GM18909 (cell line): ENCODE results near the gene URB2.
A peak's percentile ranks its signal among the peaks of the same experiment; 100 is the strongest.
"Not testable (repeated sequence)": the region's sequence is repeated elsewhere in the genome, so short reads cannot be mapped to it uniquely, and the experiment has no call there.

Experiments used
- ATAC-seq: cut with Tn5 transposase; IDR thresholded peaks from one replicate; pipeline ENCODE4 v1.9.1; 2021; ENCODE audit warnings: mild to moderate bottlenecking; ENCODE audit not compliant: unreplicated experiment, poor library complexity

Gene URB2

DNA sequence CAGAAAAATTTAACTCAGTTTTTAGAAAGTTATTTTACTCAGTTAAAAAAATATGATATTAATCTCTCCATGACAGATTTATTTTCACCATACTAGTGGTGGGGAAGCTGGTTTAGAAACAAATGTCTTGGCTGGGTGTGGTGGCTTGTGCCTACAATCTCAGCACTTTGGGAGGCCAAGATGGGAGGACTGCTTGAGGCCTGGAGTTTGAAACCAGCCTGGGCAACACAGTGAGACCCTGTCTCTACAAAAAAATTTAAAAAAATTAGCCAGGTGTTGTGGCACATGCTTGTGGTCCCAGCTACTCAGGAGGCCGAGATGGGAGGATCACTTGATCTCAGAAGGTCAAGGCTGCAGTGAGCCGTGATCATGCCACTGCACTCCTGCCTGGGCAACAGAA is 17.5 kb upstream of the URB2 start:
- ATAC-seq = no peak

- ATAC-seq = no peak
These were observed 12.1 kb upstream of the URB2 start for GRCh38 chr1:229613938-229614337.

GRCh38 chr1:229614701-229615100 is 11.3 kb upstream of the URB2 start:
- no peak for ATAC-seq

- ATAC-seq = no peak
These were observed 8.5 kb upstream of the URB2 start for GRCh38 chr1:229617351-229618100.

GRCh38 chr1:229619002-229619401 is 7.0 kb upstream of the URB2 start:
- no peak for ATAC-seq

- ATAC-seq = no peak
These were observed 6.4 kb upstream of the URB2 start for GRCh38 chr1:229619614-229620013.

DNA sequence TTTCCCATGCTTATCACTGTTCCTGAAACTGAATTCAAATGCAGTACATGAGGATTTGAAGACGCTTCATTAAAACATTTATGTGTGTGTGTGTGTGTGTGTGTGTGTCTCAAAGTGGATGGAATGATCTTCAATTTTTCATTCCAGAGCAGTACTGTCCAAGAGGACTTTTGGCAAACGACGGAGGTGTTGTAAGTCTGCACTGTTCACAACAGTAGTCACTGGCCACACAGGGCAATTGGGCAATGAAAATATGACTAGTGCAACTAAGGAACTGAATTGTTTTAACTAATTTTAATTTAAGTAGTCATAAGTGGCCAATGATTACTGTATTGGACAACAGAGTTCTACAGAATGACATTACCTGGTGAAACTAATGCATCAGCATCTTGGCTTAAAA is 5.2 kb upstream of the URB2 start:
- no peak for ATAC-seq

GRCh38 chr1:229621663-229622062 is 4.4 kb upstream of the URB2 start:
- ATAC-seq = no peak

- not testable (repeated sequence) for ATAC-seq
These were observed 3.4 kb upstream of the URB2 start for GRCh38 chr1:229622641-229623120.

DNA sequence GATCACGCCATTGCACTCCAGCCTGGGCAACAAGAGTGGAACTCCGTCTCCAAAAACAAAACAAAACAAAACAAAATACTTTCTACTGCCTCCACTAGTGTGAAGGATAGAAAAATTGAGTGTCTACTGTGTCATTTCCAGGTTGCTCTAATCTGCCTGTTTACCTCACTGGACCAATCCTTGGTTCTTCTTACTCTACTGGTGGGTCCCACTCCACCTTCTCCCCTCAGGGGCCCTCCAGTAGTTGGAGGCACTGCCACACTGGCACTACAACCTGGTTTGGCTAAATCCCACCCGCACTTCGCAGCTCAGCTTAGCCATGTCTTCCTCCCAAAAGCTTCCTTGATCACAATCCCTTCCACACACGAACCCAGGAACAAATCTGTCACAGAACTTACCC is 2.8 kb upstream of the URB2 start:
- no peak for ATAC-seq

- ATAC-seq = no peak
These were observed 2.2 kb upstream of the URB2 start for GRCh38 chr1:229623838-229624237.

- ATAC-seq = no peak
These were observed 1.5 kb upstream of the URB2 start for GRCh38 chr1:229624521-229625070.

DNA sequence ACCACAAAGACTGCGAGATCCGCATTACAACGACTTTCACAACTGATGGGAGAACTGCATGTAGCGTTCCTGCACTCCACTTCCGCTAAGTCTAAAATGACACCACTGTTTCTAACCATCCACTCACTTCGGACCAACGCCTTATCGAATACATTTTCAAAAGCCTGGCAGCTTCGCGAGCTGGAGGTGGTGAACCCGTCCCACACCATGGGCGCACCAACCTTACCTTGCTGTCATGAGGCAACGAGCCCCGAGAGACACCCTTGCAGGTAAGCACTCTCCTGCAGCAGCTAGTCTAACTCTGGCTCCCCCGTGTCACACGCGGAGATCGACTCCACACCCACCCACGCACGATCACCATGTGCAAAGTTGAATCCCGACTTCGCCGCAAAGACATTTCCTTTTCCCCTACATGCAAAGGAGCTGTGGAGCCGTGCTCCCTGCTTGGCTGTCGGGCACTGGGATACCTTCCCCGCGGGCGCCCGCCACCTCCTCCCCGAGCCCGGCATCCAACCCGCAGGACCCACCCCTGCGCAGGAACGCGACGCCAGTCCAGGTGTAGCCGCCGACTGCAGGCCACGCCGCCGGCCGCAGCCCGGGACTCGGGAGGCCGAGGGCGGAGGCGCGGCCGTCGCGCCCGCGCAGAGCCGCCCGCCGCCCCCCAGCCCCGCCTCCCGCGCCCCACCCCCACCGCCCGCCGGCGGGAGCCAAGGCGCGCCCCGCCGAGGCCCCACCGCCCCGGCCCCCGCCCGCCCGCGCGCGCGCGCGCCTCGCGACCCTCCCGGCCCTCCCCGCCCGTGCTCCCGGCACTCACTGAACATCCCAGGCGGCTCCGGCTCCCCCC is 754 bp upstream of the URB2 start:
- peak; percentile 41 for ATAC-seq

- ATAC-seq = no peak
These were observed 956 bp downstream of the URB2 start for GRCh38 chr1:229627003-229627402.

DNA sequence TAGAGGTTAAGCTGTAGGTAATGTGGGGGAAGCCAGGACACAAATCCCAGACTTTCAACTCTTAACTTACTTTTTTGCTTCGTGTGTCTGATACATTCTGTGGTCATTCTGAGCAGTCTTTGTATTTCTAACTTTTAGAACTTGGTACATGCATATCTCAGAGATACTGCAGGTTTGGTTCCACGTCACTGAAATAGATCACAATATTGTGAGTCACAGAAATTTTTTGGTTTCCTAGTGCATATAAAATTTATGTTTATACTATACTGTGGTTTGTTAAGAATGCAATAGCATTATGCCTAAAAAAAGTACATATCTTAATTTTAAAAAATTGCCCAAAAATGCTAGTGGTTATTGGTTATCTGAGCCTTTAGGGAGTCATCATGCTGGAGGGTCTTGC is 3.2 kb downstream of the URB2 start:
- ATAC-seq = no peak

GRCh38 chr1:229631148-229631547 is 5.1 kb downstream of the URB2 start:
- no peak for ATAC-seq

GRCh38 chr1:229631966-229632365 is 5.9 kb downstream of the URB2 start:
- ATAC-seq = no peak

GRCh38 chr1:229636042-229636441 is 10.0 kb downstream of the URB2 start:
- ATAC-seq = no peak

DNA sequence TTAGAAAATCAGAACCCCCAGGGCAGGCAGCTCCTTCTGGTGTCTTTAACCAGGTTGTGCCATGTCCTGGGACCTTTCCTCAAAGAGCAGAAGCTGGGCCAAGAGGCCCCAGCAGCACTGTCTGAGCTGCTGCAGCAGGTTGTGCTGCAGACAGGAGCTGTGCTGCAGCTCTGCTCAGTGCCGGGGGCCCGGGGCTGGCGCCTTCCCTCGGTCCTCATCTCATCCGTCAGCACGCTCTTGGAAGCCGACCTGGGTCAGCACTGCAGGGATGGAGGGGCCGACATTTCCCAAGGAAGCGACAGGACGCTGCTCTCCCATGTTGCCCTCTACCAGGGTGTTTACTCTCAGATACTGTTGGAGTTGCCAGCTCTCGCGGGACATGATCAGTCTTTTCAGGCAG is 11.7 kb downstream of the URB2 start:
- no peak for ATAC-seq

DNA sequence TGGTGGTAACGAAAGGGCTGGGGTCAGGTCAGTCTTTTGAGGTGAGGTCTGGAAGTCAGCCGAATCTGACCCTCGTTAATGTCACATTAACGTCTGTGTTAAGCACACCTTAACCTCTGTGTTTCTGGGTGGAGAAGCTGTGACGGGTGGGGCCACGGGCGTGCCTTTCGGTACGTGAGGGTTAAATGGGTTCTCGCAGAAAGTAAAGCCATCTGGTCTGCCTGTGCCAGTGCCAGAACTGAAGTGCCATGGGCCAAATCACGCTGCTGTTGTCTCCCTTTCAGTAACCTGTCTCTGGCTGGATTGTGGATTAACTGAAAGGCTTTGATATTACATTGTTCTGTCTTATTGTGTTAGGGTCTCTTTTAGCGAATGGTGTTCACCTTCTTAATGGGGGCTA is 14.4 kb downstream of the URB2 start:
- ATAC-seq = no peak

- ATAC-seq = no peak
These were observed 15.3 kb downstream of the URB2 start for GRCh38 chr1:229641306-229641705.
